GM12878 (cell line): ENCODE measurements around the gene REM2. TPM values are rescaled to one million over a fixed set of nuclear protein-coding genes. Genes with fewer than 3 reads are reported as not detected.
A peak's percentile ranks its signal among the peaks of the same experiment; 100 is the strongest.

Source experiments
- EED ChIP-seq: sonication (generic); IDR thresholded peaks from 2 replicates; pipeline ENCODE4 v1.6.1; 2016; ENCODE audit warnings: antibody characterized with exemption, low read depth
- GABPA ChIP-seq: IDR thresholded peaks from 2 replicates; pipeline ENCODE4 v1.6.1; 2014; ENCODE audit warnings: antibody characterized with exemption, low read depth, mild to moderate bottlenecking, inconsistent platforms
- HDGF ChIP-seq: fragments of 450-650 bp; IDR thresholded peaks from 2 replicates; pipeline ENCODE4 v1.6.1; 2016; ENCODE audit warnings: antibody characterized with exemption
- NRF1 ChIP-seq: conservative IDR thresholded peaks from 2 replicates; pipeline ENCODE4 v1.6.1; 2011; ENCODE audit warnings: mild to moderate bottlenecking, low read depth, low read length, improper control_type of control experiment
- PAX8 ChIP-seq: fragments of 450-650 bp; IDR thresholded peaks from 2 replicates; pipeline ENCODE4 v1.6.1; 2017; ENCODE audit warnings: mild to moderate bottlenecking, moderate library complexity
- PML ChIP-seq: IDR thresholded peaks from 2 replicates; pipeline ENCODE4 v1.6.1; 2012; ENCODE audit warnings: low read length, inconsistent platforms
- POLR2A ChIP-seq: IDR thresholded peaks from 2 replicates; pipeline ENCODE4 v1.6.1; 2011; ENCODE audit warnings: low read depth, mild to moderate bottlenecking, low read length
- POLR2AphosphoS5 ChIP-seq: IDR thresholded peaks from 2 replicates; pipeline ENCODE4 v1.6.1; 2011; ENCODE audit warnings: mild to moderate bottlenecking, low read length, inconsistent platforms
- RAD21 ChIP-seq: IDR thresholded peaks from 2 replicates; pipeline ENCODE4 v1.6.1; 2011; ENCODE audit warnings: mild to moderate bottlenecking, low read depth, low read length, moderate library complexity; ENCODE audit not compliant: insufficient read depth
- RAD51 ChIP-seq: fragments of 450-650 bp; IDR thresholded peaks from 2 replicates; pipeline ENCODE4 v1.6.1; 2016; ENCODE audit warnings: moderate library complexity, mild to moderate bottlenecking, inconsistent platforms
- RCOR1 ChIP-seq: conservative IDR thresholded peaks from 2 replicates; pipeline ENCODE4 v1.6.1; 2012; ENCODE audit warnings: low read depth, low read length, improper control_type of control experiment
- RELA ChIP-seq: fragments of 450-650 bp; IDR thresholded peaks from 2 replicates; pipeline ENCODE4 v1.8.0; 2014; ENCODE audit warnings: borderline replicate concordance; ENCODE audit not compliant: partially characterized antibody
- SMARCA5 ChIP-seq: fragments of 450-650 bp; IDR thresholded peaks from 2 replicates; pipeline ENCODE4 v1.6.1; 2017; ENCODE audit warnings: mild to moderate bottlenecking
- SPI1 ChIP-seq: IDR thresholded peaks from 2 replicates; pipeline ENCODE4 v1.6.1; 2011; ENCODE audit warnings: low read depth, mild to moderate bottlenecking, low read length, moderate library complexity, borderline replicate concordance; ENCODE audit not compliant: insufficient read depth
- SREBF1 ChIP-seq: IDR thresholded peaks from 2 replicates; pipeline ENCODE4 v1.6.1; 2012; ENCODE audit warnings: mild to moderate bottlenecking, low read length
- SREBF2 ChIP-seq: IDR thresholded peaks from 2 replicates; pipeline ENCODE4 v1.6.1; 2012; ENCODE audit warnings: mild to moderate bottlenecking, low read length
- TAF1 ChIP-seq: IDR thresholded peaks from 2 replicates; pipeline ENCODE4 v1.6.1; 2011; ENCODE audit warnings: mild to moderate bottlenecking, low read depth, low read length, borderline replicate concordance
- ZNF207 ChIP-seq: fragments of 450-650 bp; IDR thresholded peaks from 2 replicates; pipeline ENCODE4 v1.6.1; 2014; ENCODE audit warnings: antibody characterized with exemption, mild to moderate bottlenecking, borderline replicate concordance
- ZSCAN29 ChIP-seq: fragments of 450-650 bp; IDR thresholded peaks from 2 replicates; pipeline ENCODE4 v1.6.1; 2017; ENCODE audit warnings: mild to moderate bottlenecking, moderate library complexity
- polyA plus RNA-seq, 11 experiments: library from polyadenylated mRNA; depleted of rRNA in 4 of 11; unstranded in 6 of 11; stranded (reverse) in 5 of 11; fragments of >200 nt; fragmentation: Nextera tagmentation in 4 of 11; fragmentation: Illumina TruSeq in 1 of 11; extraction: Ambion mirVana in 4 of 11; extraction: Trizol in 1 of 11; gene quantifications; 1 replicate in 1 of 11; 2 replicates in 10 of 11; pipeline versions ENCODE4 v1.2.1 to v1.2.3, GENCODE V29; 2011 to 2016; ENCODE audit warnings: inconsistent platforms in 2 of 11, missing spikeins in 2 of 11, low read depth in 1 of 11
- total RNA-seq, 4 experiments: library from RNA; depleted of rRNA in 3 of 4; stranded (reverse); fragments of >200 nt in 3 of 4; fragmentation: Illumina TruSeq in 1 of 4; extraction: Trizol in 1 of 4; gene quantifications; 2 replicates each; pipeline versions ENCODE4 v1.2.1 to v1.2.3, GENCODE V29; 2013 to 2021
- TF ChIP-seq, protein P1 (sequence below): IDR thresholded peaks from 2 replicates; pipeline ENCODE4 v1.6.1; 2011; ENCODE audit warnings: low read depth, low read length, improper control_type of control experiment, borderline replicate concordance
- TF ChIP-seq, protein P2 (sequence below): fragments of 450-650 bp; IDR thresholded peaks from 2 replicates; pipeline ENCODE4 v1.6.1; 2017; ENCODE audit warnings: borderline replicate concordance
- TF ChIP-seq, protein P3 (sequence below): IDR thresholded peaks from 2 replicates; pipeline ENCODE4 v1.6.1; 2012; ENCODE audit warnings: low read depth, low read length, improper control_type of control experiment
- TF ChIP-seq, protein P4 (sequence below): IDR thresholded peaks from 2 replicates; pipeline ENCODE4 v1.6.1; 2012; ENCODE audit warnings: low read depth, low read length, improper control_type of control experiment
- TF ChIP-seq, protein P5 (sequence below): fragments of 450-650 bp; IDR thresholded peaks from 2 replicates; pipeline ENCODE4 v1.6.1; 2016; ENCODE audit warnings: mild to moderate bottlenecking, moderate library complexity, borderline replicate concordance

The REM2 gene
- total and polyA plus RNA-seq, 10 of the 15 experiments (the other 5 are each of a cell fraction or from before 2014, with no cell fraction given), result 0.27 to 1.5 (median 0.83) TPM

DNA sequence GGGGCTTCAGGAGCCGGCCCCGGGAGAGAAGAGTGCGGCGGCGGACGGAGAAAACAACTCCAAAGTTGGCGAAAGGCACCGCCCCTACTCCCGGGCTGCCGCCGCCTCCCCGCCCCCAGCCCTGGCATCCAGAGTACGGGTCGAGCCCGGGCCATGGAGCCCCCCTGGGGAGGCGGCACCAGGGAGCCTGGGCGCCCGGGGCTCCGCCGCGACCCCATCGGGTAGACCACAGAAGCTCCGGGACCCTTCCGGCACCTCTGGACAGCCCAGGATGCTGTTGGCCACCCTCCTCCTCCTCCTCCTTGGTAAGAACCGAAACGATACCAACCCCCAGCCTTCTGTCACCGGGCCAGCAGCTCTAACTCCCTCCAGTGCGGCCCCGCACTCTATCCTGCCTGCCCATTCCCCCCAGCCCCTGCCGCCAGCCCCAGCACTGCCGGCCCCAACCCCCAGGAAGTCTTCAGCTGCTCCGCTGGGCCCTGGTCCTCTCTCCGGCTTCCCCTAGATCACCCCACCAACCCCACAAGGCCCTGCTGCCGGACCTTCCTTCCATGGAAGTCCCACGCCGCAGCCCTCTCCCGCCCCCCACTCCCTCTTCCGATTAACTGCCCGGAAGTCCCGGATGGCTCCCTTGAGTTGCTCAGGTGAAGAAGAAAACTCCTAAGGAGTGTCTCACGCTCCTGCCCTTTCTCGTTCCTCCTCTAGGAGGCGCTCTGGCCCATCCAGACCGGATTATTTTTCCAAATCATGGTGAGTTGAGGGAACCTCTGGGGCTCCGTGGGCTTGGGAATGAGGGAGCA is 10.8 kb upstream of the REM2 start (continued):
- TF ChIP-seq PML, result no peak
- TF ChIP-seq, protein P1, sequence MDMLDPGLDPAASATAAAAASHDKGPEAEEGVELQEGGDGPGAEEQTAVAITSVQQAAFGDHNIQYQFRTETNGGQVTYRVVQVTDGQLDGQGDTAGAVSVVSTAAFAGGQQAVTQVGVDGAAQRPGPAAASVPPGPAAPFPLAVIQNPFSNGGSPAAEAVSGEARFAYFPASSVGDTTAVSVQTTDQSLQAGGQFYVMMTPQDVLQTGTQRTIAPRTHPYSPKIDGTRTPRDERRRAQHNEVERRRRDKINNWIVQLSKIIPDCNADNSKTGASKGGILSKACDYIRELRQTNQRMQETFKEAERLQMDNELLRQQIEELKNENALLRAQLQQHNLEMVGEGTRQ, result no peak
- TF ChIP-seq SREBF2, result no peak
- no peak; the same call in 1 of the 2 replicates for TF ChIP-seq ZNF207
- TF ChIP-seq ZSCAN29, result peak; percentile 77
- TF ChIP-seq NRF1, result no peak
- TF ChIP-seq RAD51, result no peak
- TF ChIP-seq SPI1, result no peak
- peak; percentile 75 for TF ChIP-seq RAD21
- TF ChIP-seq, protein P2, sequence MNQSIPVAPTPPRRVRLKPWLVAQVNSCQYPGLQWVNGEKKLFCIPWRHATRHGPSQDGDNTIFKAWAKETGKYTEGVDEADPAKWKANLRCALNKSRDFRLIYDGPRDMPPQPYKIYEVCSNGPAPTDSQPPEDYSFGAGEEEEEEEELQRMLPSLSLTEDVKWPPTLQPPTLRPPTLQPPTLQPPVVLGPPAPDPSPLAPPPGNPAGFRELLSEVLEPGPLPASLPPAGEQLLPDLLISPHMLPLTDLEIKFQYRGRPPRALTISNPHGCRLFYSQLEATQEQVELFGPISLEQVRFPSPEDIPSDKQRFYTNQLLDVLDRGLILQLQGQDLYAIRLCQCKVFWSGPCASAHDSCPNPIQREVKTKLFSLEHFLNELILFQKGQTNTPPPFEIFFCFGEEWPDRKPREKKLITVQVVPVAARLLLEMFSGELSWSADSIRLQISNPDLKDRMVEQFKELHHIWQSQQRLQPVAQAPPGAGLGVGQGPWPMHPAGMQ, result no peak
- peak; percentile 44; the same call in 1 of the 2 replicates for TF ChIP-seq GABPA
- no peak for TF ChIP-seq HDGF
- TF ChIP-seq POLR2A, result no peak
- TF ChIP-seq RELA, result no peak
- TF ChIP-seq TAF1, result no peak
- TF ChIP-seq, protein P3, sequence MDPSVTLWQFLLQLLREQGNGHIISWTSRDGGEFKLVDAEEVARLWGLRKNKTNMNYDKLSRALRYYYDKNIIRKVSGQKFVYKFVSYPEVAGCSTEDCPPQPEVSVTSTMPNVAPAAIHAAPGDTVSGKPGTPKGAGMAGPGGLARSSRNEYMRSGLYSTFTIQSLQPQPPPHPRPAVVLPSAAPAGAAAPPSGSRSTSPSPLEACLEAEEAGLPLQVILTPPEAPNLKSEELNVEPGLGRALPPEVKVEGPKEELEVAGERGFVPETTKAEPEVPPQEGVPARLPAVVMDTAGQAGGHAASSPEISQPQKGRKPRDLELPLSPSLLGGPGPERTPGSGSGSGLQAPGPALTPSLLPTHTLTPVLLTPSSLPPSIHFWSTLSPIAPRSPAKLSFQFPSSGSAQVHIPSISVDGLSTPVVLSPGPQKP, result peak; percentile 47; the same call in 1 of the 2 replicates
- TF ChIP-seq SMARCA5, result peak; percentile 95
- no peak for TF ChIP-seq SREBF1
- no peak for TF ChIP-seq RCOR1
- TF ChIP-seq, protein P4, sequence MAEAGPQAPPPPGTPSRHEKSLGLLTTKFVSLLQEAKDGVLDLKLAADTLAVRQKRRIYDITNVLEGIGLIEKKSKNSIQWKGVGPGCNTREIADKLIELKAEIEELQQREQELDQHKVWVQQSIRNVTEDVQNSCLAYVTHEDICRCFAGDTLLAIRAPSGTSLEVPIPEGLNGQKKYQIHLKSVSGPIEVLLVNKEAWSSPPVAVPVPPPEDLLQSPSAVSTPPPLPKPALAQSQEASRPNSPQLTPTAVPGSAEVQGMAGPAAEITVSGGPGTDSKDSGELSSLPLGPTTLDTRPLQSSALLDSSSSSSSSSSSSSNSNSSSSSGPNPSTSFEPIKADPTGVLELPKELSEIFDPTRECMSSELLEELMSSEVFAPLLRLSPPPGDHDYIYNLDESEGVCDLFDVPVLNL, result no peak
- TF ChIP-seq, protein P5, sequence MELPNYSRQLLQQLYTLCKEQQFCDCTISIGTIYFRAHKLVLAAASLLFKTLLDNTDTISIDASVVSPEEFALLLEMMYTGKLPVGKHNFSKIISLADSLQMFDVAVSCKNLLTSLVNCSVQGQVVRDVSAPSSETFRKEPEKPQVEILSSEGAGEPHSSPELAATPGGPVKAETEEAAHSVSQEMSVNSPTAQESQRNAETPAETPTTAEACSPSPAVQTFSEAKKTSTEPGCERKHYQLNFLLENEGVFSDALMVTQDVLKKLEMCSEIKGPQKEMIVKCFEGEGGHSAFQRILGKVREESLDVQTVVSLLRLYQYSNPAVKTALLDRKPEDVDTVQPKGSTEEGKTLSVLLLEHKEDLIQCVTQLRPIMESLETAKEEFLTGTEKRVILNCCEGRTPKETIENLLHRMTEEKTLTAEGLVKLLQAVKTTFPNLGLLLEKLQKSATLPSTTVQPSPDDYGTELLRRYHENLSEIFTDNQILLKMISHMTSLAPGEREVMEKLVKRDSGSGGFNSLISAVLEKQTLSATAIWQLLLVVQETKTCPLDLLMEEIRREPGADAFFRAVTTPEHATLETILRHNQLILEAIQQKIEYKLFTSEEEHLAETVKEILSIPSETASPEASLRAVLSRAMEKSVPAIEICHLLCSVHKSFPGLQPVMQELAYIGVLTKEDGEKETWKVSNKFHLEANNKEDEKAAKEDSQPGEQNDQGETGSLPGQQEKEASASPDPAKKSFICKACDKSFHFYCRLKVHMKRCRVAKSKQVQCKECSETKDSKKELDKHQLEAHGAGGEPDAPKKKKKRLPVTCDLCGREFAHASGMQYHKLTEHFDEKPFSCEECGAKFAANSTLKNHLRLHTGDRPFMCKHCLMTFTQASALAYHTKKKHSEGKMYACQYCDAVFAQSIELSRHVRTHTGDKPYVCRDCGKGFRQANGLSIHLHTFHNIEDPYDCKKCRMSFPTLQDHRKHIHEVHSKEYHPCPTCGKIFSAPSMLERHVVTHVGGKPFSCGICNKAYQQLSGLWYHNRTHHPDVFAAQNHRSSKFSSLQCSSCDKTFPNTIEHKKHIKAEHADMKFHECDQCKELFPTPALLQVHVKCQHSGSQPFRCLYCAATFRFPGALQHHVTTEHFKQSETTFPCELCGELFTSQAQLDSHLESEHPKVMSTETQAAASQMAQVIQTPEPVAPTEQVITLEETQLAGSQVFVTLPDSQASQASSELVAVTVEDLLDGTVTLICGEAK, result no peak
- no peak for TF ChIP-seq POLR2AphosphoS5
- peak; percentile 91 for TF ChIP-seq EED
- TF ChIP-seq PAX8, result no peak
